ENCODE results near the gene MOV10L1. TPM values are rescaled to one million over a fixed set of nuclear protein-coding genes. Genes with fewer than 3 reads are reported as not detected.
A peak's percentile ranks its signal among the peaks of the same experiment; 100 is the strongest.

Gene MOV10L1
- total RNA-seq, 4 donors from 2014 or later, result 0.68 to 0.80 TPM; not detected in 2

DNA sequence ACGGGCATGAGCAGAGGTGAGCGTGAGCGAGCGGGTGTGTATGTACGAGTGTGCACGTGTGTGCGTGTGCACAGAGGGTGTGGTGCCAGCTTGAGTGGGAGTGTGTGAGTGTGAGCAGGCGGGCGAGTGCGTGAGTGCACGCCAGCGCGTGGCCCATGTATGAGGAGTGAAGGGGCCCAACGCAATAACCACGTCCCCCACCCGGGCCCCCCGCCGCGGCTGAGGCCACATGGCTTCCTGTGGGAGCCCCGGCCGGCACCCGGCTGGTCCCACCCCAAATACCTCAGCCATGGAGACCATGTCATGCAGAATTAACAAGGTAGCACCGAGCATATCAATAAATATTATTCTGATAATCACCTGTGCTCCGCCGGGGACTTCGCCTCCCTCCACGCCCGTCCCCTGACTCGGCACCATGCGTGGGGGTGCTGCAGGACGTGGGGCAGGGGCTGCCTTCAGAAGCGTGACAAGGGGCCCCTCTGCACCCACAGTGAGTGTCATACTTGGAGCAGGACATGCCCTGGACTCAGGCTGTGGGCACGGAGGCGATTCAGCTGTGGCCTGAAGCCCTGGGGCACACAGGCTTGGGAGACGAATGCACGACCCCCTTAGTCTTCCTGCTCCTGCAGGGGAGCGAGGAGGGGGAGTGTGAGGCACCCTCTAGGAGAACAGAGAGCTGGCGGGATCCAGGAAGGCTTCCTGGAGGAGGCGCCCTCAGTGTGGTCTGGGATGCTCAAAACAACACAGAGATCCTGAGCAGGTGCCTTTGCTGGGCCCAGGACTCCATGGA is 90.3 kb downstream of the MOV10L1 start:
- Histone ChIP-seq H3K27me3 (peaks cover 15% of the 10 kb centered on the region), H3K9me3 (no peaks in the 10 kb centered on the region), H3K36me3 (no peaks in the 10 kb centered on the region), H3K27ac (no peak overlapping the region), H3K4me1 (peaks cover 31% of the 10 kb centered on the region), H3K4me3 (no peak overlapping the region)
- DNase-seq (ENCODE audit: low spot score in 2 of 2), result no peak
- WGBS, result 87% methylated on average over 19 of the region's 39 CpGs
- TF ChIP-seq POLR2A (IDR thresholded peaks at IDR 0.05) (no peak), POLR2AphosphoS5 (IDR thresholded peaks at IDR 0.05) (no peak), EP300 (IDR thresholded peaks at IDR 0.05) (no peak)
- TF ChIP-seq, protein P1, sequence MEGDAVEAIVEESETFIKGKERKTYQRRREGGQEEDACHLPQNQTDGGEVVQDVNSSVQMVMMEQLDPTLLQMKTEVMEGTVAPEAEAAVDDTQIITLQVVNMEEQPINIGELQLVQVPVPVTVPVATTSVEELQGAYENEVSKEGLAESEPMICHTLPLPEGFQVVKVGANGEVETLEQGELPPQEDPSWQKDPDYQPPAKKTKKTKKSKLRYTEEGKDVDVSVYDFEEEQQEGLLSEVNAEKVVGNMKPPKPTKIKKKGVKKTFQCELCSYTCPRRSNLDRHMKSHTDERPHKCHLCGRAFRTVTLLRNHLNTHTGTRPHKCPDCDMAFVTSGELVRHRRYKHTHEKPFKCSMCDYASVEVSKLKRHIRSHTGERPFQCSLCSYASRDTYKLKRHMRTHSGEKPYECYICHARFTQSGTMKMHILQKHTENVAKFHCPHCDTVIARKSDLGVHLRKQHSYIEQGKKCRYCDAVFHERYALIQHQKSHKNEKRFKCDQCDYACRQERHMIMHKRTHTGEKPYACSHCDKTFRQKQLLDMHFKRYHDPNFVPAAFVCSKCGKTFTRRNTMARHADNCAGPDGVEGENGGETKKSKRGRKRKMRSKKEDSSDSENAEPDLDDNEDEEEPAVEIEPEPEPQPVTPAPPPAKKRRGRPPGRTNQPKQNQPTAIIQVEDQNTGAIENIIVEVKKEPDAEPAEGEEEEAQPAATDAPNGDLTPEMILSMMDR (IDR thresholded peaks at IDR 0.05), result no peak

DNA sequence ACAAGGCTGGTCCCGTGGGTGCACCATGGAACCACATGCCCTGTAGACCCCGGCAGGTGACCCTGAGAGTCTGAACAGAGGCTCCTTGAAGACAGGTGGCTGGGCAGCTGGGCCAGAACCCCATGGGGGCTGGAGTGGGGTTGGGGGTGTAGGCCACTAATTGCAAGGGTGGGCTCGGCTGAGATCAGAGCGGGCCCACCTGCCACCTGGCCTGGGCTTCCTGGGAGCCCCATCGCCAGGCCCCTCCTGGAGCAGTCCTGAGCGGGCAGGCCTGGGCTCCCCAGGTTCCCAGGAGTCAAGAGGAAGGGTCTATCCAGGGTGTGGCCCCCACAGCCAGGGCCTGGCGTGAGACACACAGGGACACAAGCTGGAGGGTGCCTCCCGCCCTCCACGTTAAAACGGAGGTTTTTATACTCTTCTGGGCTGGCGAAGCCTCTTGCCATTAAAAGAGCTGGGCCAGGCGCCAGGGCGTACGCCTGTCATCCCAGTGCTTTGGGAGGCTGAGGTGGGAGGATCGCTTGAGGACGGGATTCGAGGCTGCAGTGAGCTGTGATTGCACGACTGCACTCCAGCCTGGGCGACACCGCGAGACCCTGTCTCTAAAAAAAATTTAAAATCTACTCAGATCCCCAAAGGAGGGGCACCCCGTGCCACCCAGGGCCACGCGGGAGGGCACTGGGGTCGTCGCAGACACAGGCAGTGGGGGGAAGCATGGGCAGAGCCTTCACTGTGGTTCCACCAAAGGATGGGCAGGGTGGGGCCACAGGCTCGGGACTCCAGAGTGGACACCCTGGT is 91.1 kb downstream of the MOV10L1 start:
- no peaks in the 10 kb centered on the region for H3K9me3 ChIP-seq
- TF ChIP-seq POLR2AphosphoS5 (IDR thresholded peaks at IDR 0.05) (no peak), EP300 (IDR thresholded peaks at IDR 0.05) (no peak), POLR2A (IDR thresholded peaks at IDR 0.05) (no peak)
- TF ChIP-seq, protein P1 (IDR thresholded peaks at IDR 0.05), result no peak
- 89% methylated on average over 19 of the region's 27 CpGs for WGBS
- H3K4me3 ChIP-seq, result no peak overlapping the region
- H3K27ac ChIP-seq, result no peak overlapping the region
- peaks cover 15% of the 10 kb centered on the region for H3K27me3 ChIP-seq
- H3K4me1 ChIP-seq, result peaks cover 35% of the 10 kb centered on the region
- H3K36me3 ChIP-seq, result no peaks in the 10 kb centered on the region
- peak in 1 of 2 donors; percentile 57 for DNase-seq (ENCODE audit: low spot score in 2 of 2)

DNA sequence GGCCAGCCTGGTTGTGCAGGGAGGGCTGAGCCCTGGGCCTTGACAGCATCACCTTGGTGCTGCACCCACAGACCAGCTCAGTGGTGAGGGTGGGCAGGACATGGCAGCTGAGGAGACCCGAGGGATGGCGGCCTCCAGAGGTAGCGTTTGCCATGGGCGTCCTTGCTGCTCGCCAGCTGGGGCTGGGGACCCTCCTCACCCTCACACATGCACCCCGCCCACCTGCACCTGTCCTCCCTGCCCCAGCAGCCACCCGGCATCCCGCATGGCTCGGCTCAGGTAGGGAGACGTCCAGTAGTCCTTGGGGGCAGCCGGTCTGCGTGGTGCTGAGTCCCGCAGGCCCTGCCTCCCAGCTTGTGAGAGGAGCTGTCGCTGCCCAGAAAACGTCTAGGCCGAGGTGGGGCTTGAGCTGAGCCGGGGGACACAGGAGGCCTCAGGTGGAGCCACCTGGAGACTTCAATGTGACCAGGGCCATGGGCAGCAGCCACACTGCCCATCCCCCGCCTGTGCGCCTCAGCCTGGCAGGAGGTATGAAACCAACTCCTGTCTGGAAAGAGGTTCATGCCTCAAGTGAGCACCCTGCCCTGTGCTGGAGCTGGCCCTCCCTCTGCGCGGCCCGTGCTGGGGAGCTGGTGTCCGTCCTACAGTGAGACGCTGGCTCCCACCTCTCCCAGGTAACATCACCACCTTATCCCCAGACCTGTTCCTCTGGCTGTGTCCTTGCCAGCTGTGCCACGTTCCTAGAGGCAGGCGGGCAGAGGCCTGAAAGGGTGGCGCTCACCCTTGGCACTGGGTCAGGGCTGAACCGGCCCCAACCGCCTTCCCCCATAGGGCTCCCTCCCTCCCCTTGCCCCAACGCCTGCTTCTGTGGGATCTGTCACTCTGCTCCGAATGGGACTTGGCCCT is 92.6 kb downstream of the MOV10L1 start:
- Histone ChIP-seq H3K9me3 (no peaks in the 10 kb centered on the region), H3K36me3 (no peaks in the 10 kb centered on the region), H3K4me3 (no peak overlapping the region), H3K27me3 (peaks cover 15% of the 10 kb centered on the region), H3K27ac (no peak overlapping the region), H3K4me1 (peaks cover 47% of the 10 kb centered on the region)
- WGBS, result 39% methylated on average over 10 of the region's 31 CpGs
- TF ChIP-seq EP300 (IDR thresholded peaks at IDR 0.05), result no peak
- no peak for DNase-seq (ENCODE audit: low spot score in 2 of 2)

DNA sequence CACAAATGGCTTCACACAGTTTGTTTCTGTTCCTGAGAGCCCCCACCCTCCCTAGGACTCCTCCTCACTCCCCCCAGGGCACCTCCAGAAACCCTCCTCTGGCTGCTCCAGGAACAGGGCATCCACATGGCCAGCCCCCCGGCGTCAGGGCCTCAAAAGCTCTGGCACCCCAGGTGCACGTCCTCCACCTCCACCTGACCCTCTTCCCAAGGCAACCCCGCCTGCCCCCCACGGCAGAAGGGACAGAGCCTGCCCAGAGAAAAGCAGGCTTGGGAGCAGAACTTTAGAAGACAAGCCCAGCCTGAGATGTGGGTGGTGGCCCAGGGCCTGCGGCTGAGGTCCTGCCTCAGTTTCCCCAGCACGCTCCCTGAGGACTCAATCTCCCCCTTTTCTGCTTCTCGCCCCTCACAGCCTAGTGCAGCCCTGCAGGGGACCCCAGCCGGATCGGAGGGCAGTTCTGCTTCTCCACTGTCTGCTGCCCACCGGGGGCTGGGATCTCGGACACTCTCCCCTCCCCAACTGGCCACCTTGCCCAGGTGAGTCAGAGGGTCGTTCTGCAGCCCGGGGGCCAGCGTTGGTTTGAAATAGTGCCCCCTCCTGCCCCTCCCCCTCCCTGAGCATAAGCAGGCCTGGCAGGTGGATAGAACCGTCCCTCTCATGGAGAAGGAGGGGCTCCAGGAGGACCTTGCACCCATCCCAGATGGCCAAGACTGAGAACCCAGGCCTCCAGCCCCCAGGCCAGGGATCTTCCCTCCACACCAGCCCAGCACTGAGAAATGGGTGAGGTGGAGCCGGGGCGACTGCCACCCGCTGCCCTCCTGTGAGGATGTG is 93.5 kb downstream of the MOV10L1 start:
- Histone ChIP-seq H3K27ac (no peak overlapping the region), H3K4me1 (peaks cover 51% of the 10 kb centered on the region), H3K9me3 (no peaks in the 10 kb centered on the region), H3K4me3 (no peak overlapping the region), H3K36me3 (no peaks in the 10 kb centered on the region), H3K27me3 (peaks cover 8% of the 10 kb centered on the region)
- DNase-seq (ENCODE audit: low spot score in 2 of 2), result no peak
- 78% methylated on average over 16 of the region's 19 CpGs for WGBS
- TF ChIP-seq, protein P1 (IDR thresholded peaks at IDR 0.05), result no peak
- no peak for TF ChIP-seq EP300 (IDR thresholded peaks at IDR 0.05)
- TF ChIP-seq POLR2A (IDR thresholded peaks at IDR 0.05), result no peak
- no peak for TF ChIP-seq POLR2AphosphoS5 (IDR thresholded peaks at IDR 0.05)

Data from suprapubic skin (tissue), 4 donors.